ENCODE results near the gene TSSK2. TPM values are rescaled to one million over a fixed set of nuclear protein-coding genes. Genes with fewer than 3 reads are reported as not detected.

The TSSK2 gene
- total RNA-seq, 1 donor from 2014 or later, result not detected

DNA sequence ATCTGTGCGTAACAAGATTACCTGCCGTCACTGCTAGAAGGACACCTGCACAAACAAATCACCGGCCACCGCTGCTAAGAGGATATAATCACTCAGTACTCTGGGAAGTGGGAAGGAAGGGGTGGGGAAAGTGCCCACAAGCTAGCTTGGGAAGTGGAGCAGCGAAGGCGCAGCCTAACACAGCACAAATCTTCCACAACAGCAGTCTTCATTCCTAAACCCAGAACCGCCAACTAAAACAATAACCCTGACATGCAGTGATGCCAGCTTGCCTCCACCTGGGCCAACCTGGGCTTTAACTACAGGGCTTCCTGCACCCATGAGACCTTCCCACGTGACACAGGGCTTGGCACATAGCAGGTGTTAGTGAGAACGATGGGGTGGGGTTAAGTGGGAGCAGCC is 14.0 kb upstream of the TSSK2 start:
- DNase-seq, result no peak
- Histone ChIP-seq H3K36me3 (no peaks in the 10 kb centered on the region), H3K27me3 (ENCODE audit: low read depth) (no peaks in the 10 kb centered on the region), H3K4me1 (peaks cover 82% of the 10 kb centered on the region), H3K9me3 (replicated peaks) (no peaks in the 10 kb centered on the region), H3K27ac (replicated peaks) (no peak overlapping the region), H3K4me3 (no peak overlapping the region)
- intact Hi-C loops (cut with micrococcal nuclease), result no loop called here
- TF ChIP-seq, protein P1, sequence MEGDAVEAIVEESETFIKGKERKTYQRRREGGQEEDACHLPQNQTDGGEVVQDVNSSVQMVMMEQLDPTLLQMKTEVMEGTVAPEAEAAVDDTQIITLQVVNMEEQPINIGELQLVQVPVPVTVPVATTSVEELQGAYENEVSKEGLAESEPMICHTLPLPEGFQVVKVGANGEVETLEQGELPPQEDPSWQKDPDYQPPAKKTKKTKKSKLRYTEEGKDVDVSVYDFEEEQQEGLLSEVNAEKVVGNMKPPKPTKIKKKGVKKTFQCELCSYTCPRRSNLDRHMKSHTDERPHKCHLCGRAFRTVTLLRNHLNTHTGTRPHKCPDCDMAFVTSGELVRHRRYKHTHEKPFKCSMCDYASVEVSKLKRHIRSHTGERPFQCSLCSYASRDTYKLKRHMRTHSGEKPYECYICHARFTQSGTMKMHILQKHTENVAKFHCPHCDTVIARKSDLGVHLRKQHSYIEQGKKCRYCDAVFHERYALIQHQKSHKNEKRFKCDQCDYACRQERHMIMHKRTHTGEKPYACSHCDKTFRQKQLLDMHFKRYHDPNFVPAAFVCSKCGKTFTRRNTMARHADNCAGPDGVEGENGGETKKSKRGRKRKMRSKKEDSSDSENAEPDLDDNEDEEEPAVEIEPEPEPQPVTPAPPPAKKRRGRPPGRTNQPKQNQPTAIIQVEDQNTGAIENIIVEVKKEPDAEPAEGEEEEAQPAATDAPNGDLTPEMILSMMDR (IDR thresholded peaks at IDR 0.05; ENCODE audit: borderline replicate concordance), result no peak

DNA sequence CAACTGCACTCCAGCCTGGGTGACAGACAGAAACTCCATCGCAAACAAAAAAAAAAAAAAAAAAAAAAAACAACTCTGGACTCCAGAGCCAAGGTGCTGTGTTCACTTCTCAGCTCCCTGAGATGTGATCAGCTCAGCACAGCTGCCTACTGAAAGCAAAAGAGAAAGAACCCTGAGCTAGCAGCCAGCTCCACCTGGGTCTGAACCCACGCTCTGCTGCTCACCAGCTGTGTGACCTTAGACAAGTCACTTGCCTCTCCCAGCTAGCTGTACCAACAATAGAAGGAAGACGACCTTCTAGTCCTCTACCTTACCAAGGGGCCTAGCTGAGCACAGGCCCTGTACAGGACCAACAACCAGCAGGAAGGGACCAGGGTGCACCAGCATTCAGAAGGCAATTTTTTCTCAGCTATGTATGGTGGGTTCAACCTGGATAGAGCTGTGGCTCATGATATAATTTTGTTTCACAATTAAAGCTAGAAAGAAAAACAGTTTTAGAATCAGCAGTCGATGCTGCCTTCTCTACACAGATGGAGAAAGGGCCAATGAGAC is 12.7 kb upstream of the TSSK2 start:
- TF ChIP-seq, protein P1 (IDR thresholded peaks at IDR 0.05; ENCODE audit: borderline replicate concordance), result no peak
- Histone ChIP-seq H3K36me3 (no peaks in the 10 kb centered on the region), H3K27me3 (ENCODE audit: low read depth) (no peaks in the 10 kb centered on the region), H3K27ac (replicated peaks) (no peak overlapping the region), H3K4me3 (no peak overlapping the region), H3K4me1 (peaks cover 90% of the 10 kb centered on the region), H3K9me3 (replicated peaks) (no peaks in the 10 kb centered on the region)
- DNase-seq, result no peak
- intact Hi-C loops (cut with micrococcal nuclease), result no loop called here

DNA sequence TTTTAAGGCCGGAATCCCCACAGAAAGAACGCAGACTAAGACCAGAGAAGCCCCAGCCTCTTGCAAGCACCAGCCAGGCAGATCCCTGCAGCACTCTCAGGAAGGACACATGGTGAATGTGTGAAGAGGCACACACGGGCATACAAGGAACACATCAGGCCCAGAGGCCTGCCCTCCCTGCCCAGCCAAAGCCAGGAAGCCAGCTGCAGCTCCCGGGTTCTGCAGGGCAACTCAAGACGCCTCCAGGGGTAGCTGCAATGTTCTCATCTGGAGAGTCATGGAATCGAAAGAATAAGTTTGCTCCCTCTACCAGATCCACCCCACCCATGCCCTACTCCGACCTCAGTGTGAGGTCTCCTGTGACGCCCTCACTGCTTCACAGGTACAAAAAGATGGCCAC is 11.2 kb upstream of the TSSK2 start:
- H3K4me1 ChIP-seq, result peaks cover 79% of the 10 kb centered on the region
- peak overlapping the region; percentile 93 for H3K4me3 ChIP-seq
- no peaks in the 10 kb centered on the region for H3K36me3 ChIP-seq
- H3K9me3 ChIP-seq (replicated peaks), result no peaks in the 10 kb centered on the region
- intact Hi-C loops (cut with micrococcal nuclease), result no loop called here
- no peak for DNase-seq
- no peaks in the 10 kb centered on the region for H3K27me3 ChIP-seq (ENCODE audit: low read depth)
- H3K27ac ChIP-seq (replicated peaks), result no peak overlapping the region
- TF ChIP-seq, protein P1 (IDR thresholded peaks at IDR 0.05; ENCODE audit: borderline replicate concordance), result no peak

DNA sequence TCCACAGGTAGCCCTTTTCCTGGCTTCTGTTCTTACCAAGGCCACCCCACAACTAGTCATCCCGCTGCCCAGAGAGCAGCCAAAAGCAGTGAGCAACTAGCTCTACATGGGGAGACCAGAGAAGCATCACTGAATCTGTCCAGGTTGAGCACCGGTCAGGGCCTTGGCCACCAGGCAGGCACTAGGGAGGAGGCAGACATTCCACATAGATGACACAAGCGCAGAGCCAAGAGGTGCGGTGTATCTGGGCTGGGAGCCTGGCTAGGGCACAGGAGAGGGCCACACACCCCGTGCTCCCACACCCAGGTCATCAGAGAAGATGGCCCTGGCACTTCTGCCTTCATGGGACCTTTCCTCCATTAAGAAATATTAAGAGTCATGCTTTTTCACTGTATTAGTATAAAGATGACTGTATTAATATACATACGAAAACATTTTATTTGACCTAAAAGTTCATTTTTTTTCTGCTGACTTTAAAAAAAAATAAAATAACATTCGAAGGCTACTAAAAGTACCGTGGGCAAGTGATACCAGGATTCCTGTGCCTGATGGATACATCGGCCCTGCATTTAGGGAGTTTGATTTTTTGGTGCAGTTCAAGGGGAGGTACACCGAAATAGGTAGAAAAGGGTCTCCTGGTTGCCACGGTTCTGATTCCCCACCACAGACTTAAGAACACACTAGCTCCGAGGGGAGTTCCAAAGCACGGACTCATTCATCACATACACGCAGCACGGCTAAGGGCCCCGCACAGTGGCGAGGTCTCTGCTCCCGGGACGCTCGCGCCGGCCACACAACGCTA is 10.1 kb upstream of the TSSK2 start:
- no peak for DNase-seq

DNA sequence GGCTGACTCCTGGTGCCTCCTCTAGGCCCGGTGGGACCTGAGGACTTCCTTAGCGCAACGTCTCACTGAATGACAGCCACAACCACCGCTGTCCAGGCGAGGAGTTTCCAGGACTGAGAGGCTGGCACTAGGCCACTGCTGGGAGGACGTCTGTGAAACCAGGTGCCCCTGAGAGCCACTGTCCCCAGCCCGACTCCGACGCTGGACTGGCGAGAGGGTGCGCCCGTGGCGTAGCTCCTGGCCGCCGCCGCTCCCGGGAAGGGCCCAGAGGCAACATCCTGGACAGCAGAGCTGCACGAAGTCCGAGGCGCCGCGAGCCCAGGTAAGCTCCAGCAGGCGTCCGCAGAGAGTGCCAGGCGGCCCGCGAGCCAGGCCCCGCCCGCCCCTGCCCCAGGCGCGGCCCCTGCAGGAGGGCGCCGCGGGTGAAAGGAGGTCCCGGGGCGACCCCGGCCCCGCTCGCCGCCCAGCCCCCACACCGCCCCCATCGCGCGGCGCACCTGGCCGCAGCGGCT is 9.4 kb upstream of the TSSK2 start:
- no peaks in the 10 kb centered on the region for H3K36me3 ChIP-seq
- H3K4me3 ChIP-seq, result peak overlapping the region; percentile 93
- no peaks in the 10 kb centered on the region for H3K9me3 ChIP-seq (replicated peaks)
- H3K4me1 ChIP-seq, result peaks cover 62% of the 10 kb centered on the region
- intact Hi-C loops (cut with micrococcal nuclease), result no loop called here
- H3K27ac ChIP-seq (replicated peaks), result peak overlapping the region; percentile 97
- TF ChIP-seq, protein P1 (IDR thresholded peaks at IDR 0.05; ENCODE audit: borderline replicate concordance), result no peak
- H3K27me3 ChIP-seq (ENCODE audit: low read depth), result no peaks in the 10 kb centered on the region
- peak; percentile 66 for DNase-seq

More for the DNA sequence above, 10.1 kb upstream of the TSSK2 start:
- Histone ChIP-seq H3K27me3 (ENCODE audit: low read depth) (no peaks in the 10 kb centered on the region), H3K27ac (replicated peaks) (peak overlapping the region; percentile 97), H3K9me3 (replicated peaks) (no peaks in the 10 kb centered on the region), H3K36me3 (no peaks in the 10 kb centered on the region), H3K4me1 (peaks cover 68% of the 10 kb centered on the region), H3K4me3 (peak overlapping the region; percentile 93)
- intact Hi-C loops (cut with micrococcal nuclease), result no loop called here
- TF ChIP-seq, protein P1 (IDR thresholded peaks at IDR 0.05; ENCODE audit: borderline replicate concordance), result no peak

Measured in left ventricle myocardium inferior (tissue), 1 donor.